ENCODE measurements around the gene PDE4DIP.
"Not testable (repeated sequence)": the region's sequence is repeated elsewhere in the genome, so short reads cannot be mapped to it uniquely, and the experiment has no call there.

Gene PDE4DIP

GRCh38 chr1:148975866-148976537 is 131.8 kb downstream of the PDE4DIP start:
- DNase-seq (ENCODE audit: low read depth): not testable (repeated sequence)

GRCh38 chr1:148977785-148978184 is 133.6 kb downstream of the PDE4DIP start:
- DNase-seq (ENCODE audit: low read depth): not testable (repeated sequence)

- DNase-seq (ENCODE audit: low read depth): not testable (repeated sequence)
Observed at GRCh38 chr1:148989378-148989777, 145.2 kb downstream of the PDE4DIP start.

GRCh38 chr1:148990233-148990788 is 146.1 kb downstream of the PDE4DIP start:
- not testable (repeated sequence) for DNase-seq (ENCODE audit: low read depth)

- DNase-seq (ENCODE audit: low read depth): not testable (repeated sequence)
Observed at GRCh38 chr1:148991818-148992217, 147.6 kb downstream of the PDE4DIP start.

GRCh38 chr1:148992364-148992763 is 148.1 kb downstream of the PDE4DIP start:
- not testable (repeated sequence) for DNase-seq (ENCODE audit: low read depth)

GRCh38 chr1:148996449-148997224 is 152.4 kb downstream of the PDE4DIP start:
- not testable (repeated sequence) for DNase-seq (ENCODE audit: low read depth)

GRCh38 chr1:148997405-148997804 is 153.2 kb downstream of the PDE4DIP start:
- DNase-seq (ENCODE audit: low read depth): not testable (repeated sequence)

GRCh38 chr1:149002664-149003063 is 158.4 kb downstream of the PDE4DIP start:
- DNase-seq (ENCODE audit: low read depth): not testable (repeated sequence)

- DNase-seq (ENCODE audit: low read depth): not testable (repeated sequence)
Observed at GRCh38 chr1:149008326-149008725, 164.1 kb downstream of the PDE4DIP start.

- not testable (repeated sequence) for DNase-seq (ENCODE audit: low read depth)
Observed at GRCh38 chr1:149008769-149009168, 164.5 kb downstream of the PDE4DIP start.

- not testable (repeated sequence) for DNase-seq (ENCODE audit: low read depth)
Observed at GRCh38 chr1:149009761-149010160, 165.5 kb downstream of the PDE4DIP start.

- DNase-seq (ENCODE audit: low read depth): not testable (repeated sequence)
Observed at GRCh38 chr1:149012599-149012998, 168.4 kb downstream of the PDE4DIP start.

GRCh38 chr1:149013513-149013912 is 169.3 kb downstream of the PDE4DIP start:
- DNase-seq (ENCODE audit: low read depth): not testable (repeated sequence)

GRCh38 chr1:149015522-149015921 is 171.3 kb downstream of the PDE4DIP start:
- DNase-seq (ENCODE audit: low read depth): not testable (repeated sequence)

GRCh38 chr1:149016626-149017025 is 172.4 kb downstream of the PDE4DIP start:
- not testable (repeated sequence) for DNase-seq (ENCODE audit: low read depth)

GRCh38 chr1:149018577-149018976 is 174.3 kb downstream of the PDE4DIP start:
- not testable (repeated sequence) for DNase-seq (ENCODE audit: low read depth)

- not testable (repeated sequence) for DNase-seq (ENCODE audit: low read depth)
Observed at GRCh38 chr1:149024327-149024726, 180.1 kb downstream of the PDE4DIP start.

- DNase-seq (ENCODE audit: low read depth): not testable (repeated sequence)
Observed at GRCh38 chr1:149033916-149034315, 189.7 kb downstream of the PDE4DIP start.

GRCh38 chr1:149043056-149043455 is 198.8 kb downstream of the PDE4DIP start:
- DNase-seq (ENCODE audit: low read depth): not testable (repeated sequence)

GRCh38 chr1:149064611-149065010 is 220.4 kb downstream of the PDE4DIP start:
- not testable (repeated sequence) for DNase-seq (ENCODE audit: low read depth)

GRCh38 chr1:149075505-149076127 is 231.4 kb downstream of the PDE4DIP start:
- not testable (repeated sequence) for DNase-seq (ENCODE audit: low read depth)
